Measurements from ENCODE around the gene ATP2C2.

- no peak for TF ChIP-seq CTCF (conservative IDR thresholded peaks at IDR 0.05)
- no peak for TF ChIP-seq ZFX (IDR thresholded peaks at IDR 0.05)
These were observed 70.8 kb downstream of the ATP2C2 start for GRCh38 chr16:84438971-84439696.

Data from C4-2B (cell line).